HG02623 (cell line): ENCODE measurements around the gene RASGEF1C.

Experiments
- ATAC-seq: cut with Tn5 transposase; IDR thresholded peaks from one replicate; pipeline ENCODE4 v1.9.1; 2021; ENCODE audit warnings: moderate library complexity; ENCODE audit not compliant: unreplicated experiment

The RASGEF1C gene

DNA sequence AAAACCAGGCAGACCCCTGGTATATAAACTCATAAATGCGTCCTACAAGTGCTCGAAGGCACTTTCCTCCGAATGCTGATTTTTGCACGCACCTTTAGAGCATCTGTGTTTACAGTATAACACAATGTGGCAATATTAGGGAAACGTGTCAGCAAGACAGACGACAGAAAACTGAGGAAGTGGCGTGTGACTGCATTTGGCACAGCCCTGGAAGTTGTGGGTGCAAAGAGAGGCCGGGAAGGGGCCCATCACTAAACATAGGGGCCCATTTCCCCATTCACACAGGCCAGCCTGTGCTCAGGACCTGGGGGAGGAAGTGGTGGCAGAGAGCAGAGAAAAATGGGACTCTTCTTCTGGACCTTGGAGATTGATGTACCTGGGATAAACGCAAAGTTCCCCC is 48.2 kb downstream of the RASGEF1C start:
- no peak for ATAC-seq

- no peak for ATAC-seq
These were observed 48.8 kb downstream of the RASGEF1C start for GRCh38 chr5:180160215-180160614.

GRCh38 chr5:180159756-180160155 is 49.3 kb downstream of the RASGEF1C start:
- no peak for ATAC-seq

DNA sequence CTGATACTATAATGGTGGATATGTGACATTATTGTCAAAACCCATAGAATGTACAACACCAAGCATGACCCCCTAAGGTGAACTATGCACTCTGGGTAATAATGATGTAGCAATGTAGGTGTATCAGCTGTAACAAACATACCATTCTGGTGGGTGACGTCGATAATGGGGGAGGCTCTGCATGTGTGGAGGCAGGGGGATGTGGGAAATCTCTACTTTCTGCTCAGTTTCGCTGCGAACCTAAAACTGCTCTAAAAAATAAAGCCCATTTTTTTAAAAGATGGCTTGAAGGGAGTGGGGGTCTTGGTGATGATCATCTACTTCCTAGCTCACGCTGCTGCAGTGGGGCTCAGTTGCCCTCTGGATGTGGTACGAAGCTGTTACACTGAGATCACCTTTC is 51.1 kb downstream of the RASGEF1C start:
- no peak for ATAC-seq

DNA sequence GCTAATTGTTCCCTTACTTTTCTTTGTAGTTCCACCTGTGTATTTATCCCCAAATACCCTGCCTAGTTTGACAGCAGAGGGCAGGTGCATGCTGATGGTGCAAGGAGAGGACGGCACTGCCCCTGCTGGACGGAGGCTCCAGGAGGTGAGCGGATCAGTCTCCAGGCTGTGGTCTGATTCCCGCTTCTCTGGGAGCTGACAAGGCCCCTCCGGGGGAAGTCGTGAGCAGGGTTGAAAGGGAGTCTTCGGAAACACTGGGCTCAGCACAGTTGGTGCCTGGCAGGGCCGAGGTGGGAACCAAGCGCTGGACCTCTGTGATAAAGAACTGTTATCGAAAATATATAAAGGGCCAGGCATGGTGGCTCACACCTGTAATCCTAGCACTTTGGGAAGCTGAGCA is 52.9 kb downstream of the RASGEF1C start:
- ATAC-seq: no peak

DNA sequence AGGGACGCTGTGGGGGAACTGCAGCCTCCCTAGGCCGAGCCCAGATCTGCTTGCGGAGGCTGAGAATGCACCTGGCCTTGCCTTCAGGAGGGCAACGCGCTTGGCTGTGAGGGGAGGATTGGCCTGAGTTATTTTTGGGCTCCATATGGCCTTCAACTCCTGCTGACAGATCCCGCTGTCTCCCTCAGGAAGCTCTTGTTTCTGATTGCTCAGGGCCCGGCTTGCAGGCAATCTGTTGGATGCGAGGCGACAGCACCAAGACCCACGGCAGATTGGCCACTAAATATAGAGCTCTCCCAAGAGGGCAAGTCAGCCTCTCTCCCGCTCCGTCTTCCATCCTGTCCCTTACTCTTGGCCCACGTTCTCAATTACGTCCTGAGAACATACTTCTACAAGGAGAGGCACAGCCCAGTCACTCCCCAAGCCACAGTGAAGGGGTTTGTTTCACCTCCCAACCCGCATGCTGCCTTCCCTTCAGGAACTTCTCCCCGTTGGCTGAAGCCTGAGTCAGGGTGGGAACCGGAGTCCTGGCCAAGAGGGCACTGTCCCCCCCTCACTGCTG is 53.6 kb downstream of the RASGEF1C start:
- no peak for ATAC-seq

DNA sequence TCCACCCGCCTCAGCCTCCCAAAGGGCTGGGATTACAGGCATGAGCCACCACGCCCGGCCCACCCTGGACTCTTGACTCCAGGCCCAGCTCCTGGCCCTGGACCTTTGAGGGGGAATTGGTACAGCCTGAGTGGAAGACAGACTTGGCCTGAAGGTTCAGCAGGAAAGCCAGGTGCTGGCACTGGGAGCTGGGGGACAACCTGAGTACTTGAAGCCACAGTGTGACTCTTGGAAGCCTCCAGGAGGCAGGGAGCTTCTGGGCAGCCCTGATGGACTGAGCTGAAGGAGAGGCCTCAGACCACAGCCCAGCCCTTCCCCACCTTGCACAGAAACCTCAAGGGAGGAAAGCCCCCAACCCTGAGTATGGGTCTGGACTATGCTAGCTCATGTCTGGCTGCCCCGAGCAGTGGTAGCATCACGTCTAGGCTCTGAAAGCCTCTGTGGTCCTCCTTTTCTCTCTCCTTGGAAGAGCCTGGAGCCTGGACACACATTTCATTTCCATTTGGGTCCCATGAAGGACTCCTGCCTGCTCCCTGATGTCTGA is 54.1 kb downstream of the RASGEF1C start:
- ATAC-seq: no peak

DNA sequence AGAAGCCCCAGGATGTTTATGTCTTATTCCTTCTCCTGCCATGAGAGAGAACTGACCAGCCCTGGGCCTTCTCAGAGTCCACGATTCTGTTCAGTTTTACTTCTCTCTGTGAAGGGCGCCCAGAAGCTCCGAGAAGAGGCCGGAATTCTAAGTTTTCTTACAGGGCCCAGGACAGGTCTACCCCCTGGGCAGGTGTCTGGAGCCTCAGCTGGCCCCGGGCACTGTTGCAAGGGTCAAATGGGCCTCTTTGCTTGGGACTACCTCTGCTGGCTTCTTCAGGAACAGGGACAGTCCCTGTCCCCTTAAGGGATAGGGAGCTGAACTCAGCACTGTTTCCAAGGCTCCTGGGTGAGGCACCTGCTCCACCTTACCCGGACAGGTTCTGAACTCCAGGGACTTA is 55.0 kb downstream of the RASGEF1C start:
- ATAC-seq: no peak

- no peak for ATAC-seq
These were observed 55.9 kb downstream of the RASGEF1C start for GRCh38 chr5:180153099-180153498.

DNA sequence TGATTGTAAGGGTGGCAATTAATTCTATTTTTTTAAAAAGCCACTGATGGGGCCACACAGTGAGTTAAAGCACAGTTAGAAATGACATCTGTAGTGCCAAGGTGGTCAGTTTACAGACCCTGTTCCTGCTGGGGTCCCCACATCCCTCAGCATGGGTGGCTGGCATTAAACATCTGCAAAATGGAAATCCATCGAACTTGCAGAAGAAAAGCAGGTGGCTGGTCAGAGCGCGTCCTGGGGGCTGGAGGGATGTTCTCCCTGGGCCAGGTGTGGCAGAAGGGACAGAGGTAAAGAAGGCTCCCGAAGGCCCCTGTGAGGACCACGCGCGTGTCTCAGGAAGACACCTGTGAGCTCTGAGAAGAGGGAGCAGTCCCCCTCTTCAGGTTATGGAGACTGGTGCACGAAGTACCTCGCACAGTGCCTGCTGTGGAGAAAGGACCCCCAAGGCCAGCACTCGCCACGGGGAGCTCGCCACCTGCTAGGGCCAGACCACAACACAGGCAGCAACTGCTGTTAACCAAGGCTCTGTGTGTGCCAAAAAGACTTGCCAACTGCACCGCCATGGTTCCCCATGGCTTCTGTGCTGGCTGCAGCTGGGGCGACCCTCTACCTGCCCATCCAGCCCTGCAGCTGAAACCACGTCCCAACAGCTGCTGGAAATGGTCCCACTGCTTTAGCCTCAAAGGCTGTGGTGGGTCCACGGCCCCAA is 65.2 kb downstream of the RASGEF1C start:
- no peak for ATAC-seq

DNA sequence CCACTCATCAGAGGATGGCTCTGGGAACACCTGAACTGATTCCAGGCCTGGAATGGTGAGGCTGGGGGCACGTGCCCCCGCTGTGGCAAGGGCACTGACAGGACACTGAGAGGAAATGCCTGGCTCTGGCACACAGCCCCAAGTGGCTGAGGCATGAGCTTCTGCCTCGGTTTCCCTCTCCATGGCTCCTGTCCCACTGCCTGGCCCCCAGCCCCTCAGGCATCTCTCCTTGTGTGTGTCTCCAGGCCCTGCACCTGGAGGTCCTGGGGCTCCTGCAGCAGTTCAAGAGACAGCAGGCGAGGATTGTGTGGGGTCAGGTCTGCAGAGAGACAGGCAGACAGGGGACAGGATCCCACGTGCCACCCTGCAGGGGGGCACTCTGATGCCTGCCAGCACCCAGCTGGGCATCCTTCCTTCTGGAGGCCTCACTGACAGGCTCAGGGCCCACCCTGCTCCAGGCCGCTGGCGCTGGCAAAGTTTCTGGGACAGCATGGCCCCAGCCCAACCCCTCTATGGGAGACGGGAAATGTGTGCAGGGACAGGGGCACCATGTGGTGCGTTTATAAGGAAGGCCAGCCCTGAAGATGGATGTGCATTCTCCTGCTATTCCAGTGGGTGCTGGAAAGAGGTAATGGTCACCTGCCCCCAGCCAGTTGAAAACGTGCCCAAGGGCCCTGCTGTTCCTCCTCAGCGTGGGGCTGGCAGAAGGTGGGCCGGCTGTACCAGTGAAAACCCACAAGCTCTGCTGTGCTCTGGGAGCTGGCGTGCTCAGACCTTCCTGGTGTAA is 66.0 kb downstream of the RASGEF1C start:
- no peak for ATAC-seq

- no peak for ATAC-seq
These were observed 66.8 kb downstream of the RASGEF1C start for GRCh38 chr5:180142021-180142765.

GRCh38 chr5:180141068-180141660 is 67.8 kb downstream of the RASGEF1C start:
- no peak for ATAC-seq

GRCh38 chr5:180140571-180140970 is 68.4 kb downstream of the RASGEF1C start:
- no peak for ATAC-seq

GRCh38 chr5:180140079-180140554 is 68.9 kb downstream of the RASGEF1C start:
- no peak for ATAC-seq

- no peak for ATAC-seq
These were observed 69.3 kb downstream of the RASGEF1C start for GRCh38 chr5:180139731-180140055.

GRCh38 chr5:180138976-180139730 is 69.9 kb downstream of the RASGEF1C start:
- ATAC-seq: no peak

- no peak for ATAC-seq
These were observed 70.6 kb downstream of the RASGEF1C start for GRCh38 chr5:180138214-180138975.
